GM20000 (cell line): ENCODE data around the gene EGR2.

Experiments used
- DNase-seq: peaks from one replicate; pipeline ENCODE4 v3.0.0; 2012; ENCODE audit warnings: low spot score
- CTCF ChIP-seq: IDR thresholded peaks from 2 replicates; pipeline ENCODE4 v1.5.1; 2012; ENCODE audit warnings: mild to moderate bottlenecking, control low read depth; ENCODE audit errors: extremely low read depth, missing control alignments

EGR2 gene

GRCh38 chr10:62806251-62806650 lies 9.9 kb downstream of the EGR2 start:
- TF ChIP-seq CTCF = no peak
- DNase-seq = no peak

GRCh38 chr10:62805231-62806099 lies 10.7 kb downstream of the EGR2 start:
- no peak for DNase-seq
- no peak for TF ChIP-seq CTCF

DNA sequence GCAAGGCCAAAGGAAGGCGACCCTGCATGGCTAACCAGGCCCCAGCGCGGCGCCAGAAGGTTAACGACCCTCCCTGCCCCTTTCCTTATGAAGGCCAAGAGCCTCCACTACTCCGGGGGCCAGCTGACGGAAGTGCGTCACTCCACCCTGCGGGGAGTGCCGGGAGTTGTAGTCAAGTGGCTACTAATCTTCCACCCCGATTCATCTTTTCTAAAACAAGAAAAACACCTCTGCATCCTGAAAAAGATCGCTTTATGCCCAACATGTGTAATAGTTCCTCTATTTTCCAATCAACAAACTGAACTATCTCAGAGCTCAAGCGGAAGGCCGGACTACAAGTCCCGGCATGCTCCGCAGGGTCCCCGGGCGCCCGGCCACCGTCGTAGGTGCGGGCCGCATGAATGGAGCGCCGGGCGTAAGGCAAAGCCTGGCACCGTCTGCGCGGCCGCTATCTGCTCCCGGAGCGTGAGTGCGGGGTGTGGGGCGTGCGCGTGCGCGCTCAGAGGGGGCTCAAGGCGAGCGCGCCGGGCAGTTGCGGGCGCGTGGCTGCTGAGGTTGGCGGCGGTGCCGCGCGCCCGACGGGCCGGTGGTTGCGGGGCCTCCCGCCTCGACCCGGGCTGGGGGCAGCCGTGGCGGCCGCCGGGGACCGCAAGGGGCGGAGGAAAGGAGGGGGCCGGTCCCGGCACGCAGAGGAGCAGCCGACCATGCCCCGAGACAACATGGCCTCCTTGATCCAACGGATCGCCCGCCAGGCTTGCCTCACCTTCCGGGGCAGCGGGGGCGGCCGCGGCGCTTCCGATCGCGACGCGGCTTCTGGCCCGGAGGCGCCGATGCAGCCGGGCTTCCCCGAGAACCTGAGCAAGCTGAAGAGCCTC lies 11.6 kb downstream of the EGR2 start, which contains the start of gene ADO:
Gene ADO, plus strand, starts transcription at position 365 of the 875 bp plus-strand sequence. Its CDS starts 340 bp downstream, at position 705.
- peak; percentile 90 for DNase-seq
- no peak for TF ChIP-seq CTCF

- no peak for TF ChIP-seq CTCF
- DNase-seq = no peak
Observed at GRCh38 chr10:62803724-62804355, 12.3 kb downstream of the EGR2 start.

GRCh38 chr10:62801871-62802270 lies 14.3 kb downstream of the EGR2 start:
- no peak for DNase-seq

DNA sequence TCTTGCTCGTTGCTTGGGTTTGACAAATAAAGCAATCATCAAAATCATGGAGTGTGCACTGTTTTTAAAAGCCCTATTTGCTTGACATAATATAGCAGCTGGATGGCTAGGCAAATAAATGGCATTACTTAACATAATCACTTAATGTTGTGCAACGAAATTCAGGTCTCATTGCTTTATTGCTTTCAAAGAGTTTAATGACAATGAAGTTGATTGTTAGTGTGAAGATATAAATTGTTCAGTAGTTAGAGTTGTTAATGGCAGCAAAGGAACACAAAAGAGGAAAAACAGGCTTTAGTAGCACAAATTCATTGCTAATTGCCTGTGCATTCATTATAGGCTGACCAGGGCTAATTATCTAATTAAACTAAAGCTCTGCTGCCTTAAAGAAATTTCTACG lies 19.3 kb downstream of the EGR2 start:
- TF ChIP-seq CTCF = no peak
- DNase-seq = no peak

More at GRCh38 chr10:62801871-62802270, 14.3 kb downstream of the EGR2 start:
- no peak for TF ChIP-seq CTCF
